C4-2B (cell line): ENCODE data around the gene PARD3.

Source experiments
- CTCF ChIP-seq: fragments of 450-650 bp; conservative IDR thresholded peaks from 2 replicates; pipeline ENCODE4 v1.5.1; 2017; ENCODE audit warnings: mild to moderate bottlenecking
- ZFX ChIP-seq: fragments of 450-650 bp; IDR thresholded peaks from 2 replicates; pipeline ENCODE4 v1.6.1; 2017

- TF ChIP-seq CTCF, result no peak
- no peak for TF ChIP-seq ZFX
Measured at GRCh38 chr10:34200355-34200901, 614.7 kb downstream of the PARD3 start.
